ENCODE measurements around the gene PLA2G7.

PLA2G7 gene

GRCh38 chr6:46657642-46658041 lies 77.5 kb downstream of the PLA2G7 start:
- TF ChIP-seq TAF1 (IDR thresholded peaks at IDR 0.05; ENCODE audit: borderline replicate concordance, insufficient read depth, low read length) (no peak), POLR2AphosphoS5 (IDR thresholded peaks at IDR 0.05; ENCODE audit: low read depth, low read length) (no peak), FOXP2 (optimal IDR thresholded peaks at IDR 0.05; ENCODE audit: borderline replicate concordance, extremely low read depth, extremely low read length, insufficient read depth) (no peak), REST (IDR thresholded peaks at IDR 0.05; ENCODE audit: insufficient read depth in 1 of 2, low read depth in 2 of 2, low read length in 2 of 2) (no peak), SIN3A (IDR thresholded peaks at IDR 0.05; ENCODE audit: borderline replicate concordance, insufficient read depth, low read length) (no peak)

GRCh38 chr6:46655803-46656202 lies 79.4 kb downstream of the PLA2G7 start:
- no peak for TF ChIP-seq TAF1 (IDR thresholded peaks at IDR 0.05; ENCODE audit: borderline replicate concordance, insufficient read depth, low read length)
- TF ChIP-seq POLR2AphosphoS5 (IDR thresholded peaks at IDR 0.05; ENCODE audit: low read depth, low read length), result no peak
- no peak for TF ChIP-seq SIN3A (IDR thresholded peaks at IDR 0.05; ENCODE audit: borderline replicate concordance, insufficient read depth, low read length)
- no peak for TF ChIP-seq FOXP2 (optimal IDR thresholded peaks at IDR 0.05; ENCODE audit: borderline replicate concordance, extremely low read depth, extremely low read length, insufficient read depth)
- no peak for TF ChIP-seq REST (IDR thresholded peaks at IDR 0.05; ENCODE audit: insufficient read depth in 1 of 2, low read depth in 2 of 2, low read length in 2 of 2)

All from PFSK-1 (cell line).